Measurements from ENCODE around the gene ZNF831. TPM values are rescaled to one million over a fixed set of nuclear protein-coding genes. Genes with fewer than 3 reads are reported as not detected.

ZNF831 gene
- total RNA-seq, 4 donors from 2014 or later = 0.78 to 2.3 (median 1.6) TPM

GRCh38 chr20:59268870-59269269 is 105.2 kb downstream of the ZNF831 start:
- TF ChIP-seq, protein P1, sequence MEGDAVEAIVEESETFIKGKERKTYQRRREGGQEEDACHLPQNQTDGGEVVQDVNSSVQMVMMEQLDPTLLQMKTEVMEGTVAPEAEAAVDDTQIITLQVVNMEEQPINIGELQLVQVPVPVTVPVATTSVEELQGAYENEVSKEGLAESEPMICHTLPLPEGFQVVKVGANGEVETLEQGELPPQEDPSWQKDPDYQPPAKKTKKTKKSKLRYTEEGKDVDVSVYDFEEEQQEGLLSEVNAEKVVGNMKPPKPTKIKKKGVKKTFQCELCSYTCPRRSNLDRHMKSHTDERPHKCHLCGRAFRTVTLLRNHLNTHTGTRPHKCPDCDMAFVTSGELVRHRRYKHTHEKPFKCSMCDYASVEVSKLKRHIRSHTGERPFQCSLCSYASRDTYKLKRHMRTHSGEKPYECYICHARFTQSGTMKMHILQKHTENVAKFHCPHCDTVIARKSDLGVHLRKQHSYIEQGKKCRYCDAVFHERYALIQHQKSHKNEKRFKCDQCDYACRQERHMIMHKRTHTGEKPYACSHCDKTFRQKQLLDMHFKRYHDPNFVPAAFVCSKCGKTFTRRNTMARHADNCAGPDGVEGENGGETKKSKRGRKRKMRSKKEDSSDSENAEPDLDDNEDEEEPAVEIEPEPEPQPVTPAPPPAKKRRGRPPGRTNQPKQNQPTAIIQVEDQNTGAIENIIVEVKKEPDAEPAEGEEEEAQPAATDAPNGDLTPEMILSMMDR (IDR thresholded peaks at IDR 0.05) = no peak
- no peak for TF ChIP-seq POLR2A (IDR thresholded peaks at IDR 0.05)
- 32 to 38% methylated on average over 3 of the region's 3 CpGs for WGBS, 2 donors

GRCh38 chr20:59269411-59270025 is 105.9 kb downstream of the ZNF831 start:
- no peak for TF ChIP-seq POLR2A (IDR thresholded peaks at IDR 0.05)
- TF ChIP-seq, protein P1 (IDR thresholded peaks at IDR 0.05) = no peak
- 44 to 50% methylated on average over 4 of the region's 4 CpGs for whole genome bisulfite sequencing, 2 donors
- Histone ChIP-seq H3K36me3 (no peaks in the 10 kb centered on the region), H3K4me1 (peaks cover 0 to 3% of the 10 kb centered on the region in 2 donors), H3K27me3 (no peaks in the 10 kb centered on the region), H3K9me3 (no peaks in the 10 kb centered on the region), H3K27ac (no peak overlapping the region), H3K4me3 (replicated peaks in 1 of 3) (no peak overlapping the region)
- no peak for DNase-seq
- intact Hi-C loops (cut with DNase I) = no loop called here

More at GRCh38 chr20:59268870-59269269, 105.2 kb downstream of the ZNF831 start:
- Histone ChIP-seq H3K27me3 (no peaks in the 10 kb centered on the region), H3K36me3 (no peaks in the 10 kb centered on the region), H3K4me1 (peaks cover 0 to 3% of the 10 kb centered on the region in 2 donors), H3K4me3 (replicated peaks in 1 of 3) (no peak overlapping the region), H3K9me3 (no peaks in the 10 kb centered on the region), H3K27ac (no peak overlapping the region)
- intact Hi-C loops (cut with DNase I) = no loop called here
- no peak for DNase-seq

- no peaks in the 10 kb centered on the region for H3K36me3 ChIP-seq
- H3K27me3 ChIP-seq = no peaks in the 10 kb centered on the region
- no peak overlapping the region for H3K4me3 ChIP-seq (replicated peaks in 1 of 3)
- no peak overlapping the region for H3K27ac ChIP-seq
- TF ChIP-seq, protein P1 (IDR thresholded peaks at IDR 0.05) = no peak
- no peak for TF ChIP-seq POLR2A (IDR thresholded peaks at IDR 0.05)
- WGBS, 2 donors = 73 to 94% methylated on average over 3 of the region's 3 CpGs
- H3K4me1 ChIP-seq = peaks cover 0 to 3% of the 10 kb centered on the region in 2 donors
- intact Hi-C loops (cut with DNase I) = no loop called here
- no peak for DNase-seq
- no peaks in the 10 kb centered on the region for H3K9me3 ChIP-seq
These were observed 106.8 kb downstream of the ZNF831 start for GRCh38 chr20:59270380-59270779.

- Histone ChIP-seq H3K36me3 (no peaks in the 10 kb centered on the region), H3K4me3 (replicated peaks in 1 of 3) (no peak overlapping the region), H3K27ac (no peak overlapping the region), H3K4me1 (peaks cover 4 to 7% of the 10 kb centered on the region in 2 donors), H3K27me3 (no peaks in the 10 kb centered on the region), H3K9me3 (no peaks in the 10 kb centered on the region)
- TF ChIP-seq, protein P1 (IDR thresholded peaks at IDR 0.05) = no peak
- TF ChIP-seq POLR2A (IDR thresholded peaks at IDR 0.05) = no peak
- no peak for DNase-seq
- WGBS, 2 donors = 80 to 82% methylated on average over 11 of the region's 11 CpGs
- intact Hi-C loops (cut with DNase I) = no loop called here
These were observed 110.2 kb downstream of the ZNF831 start for GRCh38 chr20:59273739-59274357.

- 78 to 80% methylated on average over 5 of the region's 5 CpGs for WGBS, 2 donors
- intact Hi-C loops (cut with DNase I) = no loop called here
These were observed 113.3 kb downstream of the ZNF831 start for GRCh38 chr20:59276938-59277337.

More at GRCh38 chr20:59276938-59277337, 113.3 kb downstream of the ZNF831 start:
- no peak overlapping the region for H3K4me3 ChIP-seq (replicated peaks in 1 of 3)
- no peak for DNase-seq
- no peaks in the 10 kb centered on the region for H3K9me3 ChIP-seq
- no peak overlapping the region for H3K27ac ChIP-seq
- no peak for TF ChIP-seq POLR2A (IDR thresholded peaks at IDR 0.05)
- TF ChIP-seq, protein P1 (IDR thresholded peaks at IDR 0.05) = no peak
- no peaks in the 10 kb centered on the region for H3K27me3 ChIP-seq
- peaks cover 14 to 16% of the 10 kb centered on the region in 2 donors for H3K4me1 ChIP-seq
- no peaks in the 10 kb centered on the region for H3K36me3 ChIP-seq

Data from thyroid gland (tissue), 4 donors.